ENCODE measurements around the gene FSTL4. TPM values are rescaled to one million over a fixed set of nuclear protein-coding genes. Genes with fewer than 3 reads are reported as not detected.

The FSTL4 gene
- polyA plus RNA-seq, 4 donors: 0.25 to 1.5 TPM; not detected in 2

DNA sequence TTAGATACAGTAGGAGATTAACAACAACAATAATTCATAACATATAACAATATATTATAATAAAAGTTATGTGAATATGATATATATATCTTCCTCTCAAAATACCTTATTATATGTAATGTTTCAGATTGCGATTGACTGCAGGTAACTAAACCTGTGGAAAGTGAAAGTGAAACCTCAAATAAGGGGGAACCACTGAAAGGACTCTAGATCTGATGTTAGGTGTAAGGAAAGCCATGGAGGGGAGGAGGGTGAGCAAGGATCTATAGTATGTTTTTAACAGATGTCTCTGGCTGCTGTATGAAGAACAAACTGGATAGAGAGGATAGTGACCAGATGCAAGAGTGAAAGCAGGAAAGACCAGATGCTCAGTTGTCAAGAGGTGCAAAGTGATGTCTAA is 5.8 kb upstream of the FSTL4 start:
- Histone ChIP-seq H3K36me3 (ENCODE audit: control insufficient read depth in 3 of 3, insufficient read depth in 2 of 3, low read depth in 1 of 3, low read length in 3 of 3) (no peaks in the 10 kb centered on the region), H3K9me3 (ENCODE audit: control insufficient read depth in 2 of 2, insufficient read depth in 1 of 2, low read depth in 1 of 2, low read length in 1 of 2) (no peaks in the 10 kb centered on the region), H3K4me1 (ENCODE audit: control insufficient read depth in 3 of 3, insufficient read depth in 2 of 3, low read depth in 1 of 3, low read length in 2 of 3) (peaks cover 0 to 5% (median 0%) of the 10 kb centered on the region in 3 donors), H3K4me3 (ENCODE audit: low read depth in 1 of 3, low read length in 3 of 3) (no peak overlapping the region), H3K27ac (ENCODE audit: low read depth in 1 of 3, low read length in 2 of 3) (no peak overlapping the region), H3K27me3 (ENCODE audit: control insufficient read depth in 3 of 3, insufficient read depth in 3 of 3, low read length in 3 of 3) (peaks cover 0 to 12% (median 8%) of the 10 kb centered on the region in 3 donors)
- DNase-seq (peak in 1 of 2 donors; percentile 27), FAIRE-seq (no peak)
- WGBS, 3 donors: 24 to 59% (median 33%) methylated on average over 1 of the region's 1 CpG

DNA sequence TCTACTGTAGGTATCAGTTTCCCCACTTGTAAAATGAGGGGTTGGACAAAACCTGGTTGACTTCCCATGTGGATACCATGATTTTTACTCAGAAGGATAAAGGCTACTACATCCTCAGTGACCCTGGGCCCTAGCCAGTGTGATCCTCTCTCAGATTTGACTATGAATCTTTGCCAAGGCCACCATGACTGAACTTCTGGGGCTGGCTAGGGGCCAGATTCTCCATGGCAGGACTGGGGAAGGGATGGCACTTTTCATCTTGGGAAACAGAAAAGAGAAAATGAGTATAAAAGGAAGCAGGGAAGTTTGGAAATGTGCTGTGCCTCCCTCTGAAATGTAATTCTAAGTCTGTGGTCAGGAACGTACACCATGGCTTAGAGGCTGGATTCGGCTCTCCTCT is 1.4 kb upstream of the FSTL4 start:
- Histone ChIP-seq H3K4me3 (ENCODE audit: low read depth in 1 of 3, low read length in 3 of 3) (no peak overlapping the region), H3K27me3 (ENCODE audit: control insufficient read depth in 3 of 3, insufficient read depth in 3 of 3, low read length in 3 of 3) (peaks cover 7 to 42% (median 23%) of the 10 kb centered on the region in 3 donors), H3K36me3 (ENCODE audit: control insufficient read depth in 3 of 3, insufficient read depth in 2 of 3, low read depth in 1 of 3, low read length in 3 of 3) (no peaks in the 10 kb centered on the region), H3K4me1 (ENCODE audit: control insufficient read depth in 3 of 3, insufficient read depth in 2 of 3, low read depth in 1 of 3, low read length in 2 of 3) (peaks cover 4 to 7% (median 5%) of the 10 kb centered on the region in 3 donors), H3K27ac (ENCODE audit: low read depth in 1 of 3, low read length in 2 of 3) (no peak overlapping the region), H3K9me3 (ENCODE audit: control insufficient read depth in 2 of 2, insufficient read depth in 1 of 2, low read depth in 1 of 2, low read length in 1 of 2) (no peaks in the 10 kb centered on the region)
- 76 to 87% (median 78%) methylated on average over 2 of the region's 2 CpGs for WGBS, 3 donors
- FAIRE-seq (no peak), DNase-seq (no peak)

DNA sequence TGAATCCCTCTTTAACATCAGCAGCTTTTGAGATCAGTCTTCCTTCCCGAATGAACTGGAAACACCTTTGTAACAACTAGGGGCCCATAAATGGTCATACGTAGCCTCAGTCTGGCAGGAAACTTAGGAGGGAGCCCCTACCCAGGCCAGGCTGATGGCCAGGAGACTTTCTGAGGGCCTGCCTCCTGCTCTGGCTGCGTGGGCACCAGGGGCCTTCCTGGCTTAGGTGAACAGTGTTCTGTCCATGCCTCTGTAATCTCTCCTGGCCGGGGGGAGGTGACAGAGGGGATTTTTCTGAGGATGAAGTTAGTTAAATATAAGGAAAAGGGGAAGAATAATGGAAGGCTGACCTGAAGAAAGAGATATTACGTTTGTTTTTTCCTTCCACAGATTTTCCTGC is 843 bp upstream of the FSTL4 start:
- FAIRE-seq (no peak), DNase-seq (no peak)
- Histone ChIP-seq H3K27me3 (ENCODE audit: control insufficient read depth in 3 of 3, insufficient read depth in 3 of 3, low read length in 3 of 3) (peaks cover 7 to 46% (median 23%) of the 10 kb centered on the region in 3 donors), H3K4me1 (ENCODE audit: control insufficient read depth in 3 of 3, insufficient read depth in 2 of 3, low read depth in 1 of 3, low read length in 2 of 3) (peaks cover 4 to 7% (median 5%) of the 10 kb centered on the region in 3 donors), H3K27ac (ENCODE audit: low read depth in 1 of 3, low read length in 2 of 3) (no peak overlapping the region), H3K9me3 (ENCODE audit: control insufficient read depth in 2 of 2, insufficient read depth in 1 of 2, low read depth in 1 of 2, low read length in 1 of 2) (no peaks in the 10 kb centered on the region), H3K4me3 (ENCODE audit: low read depth in 1 of 3, low read length in 3 of 3) (no peak overlapping the region), H3K36me3 (ENCODE audit: control insufficient read depth in 3 of 3, insufficient read depth in 2 of 3, low read depth in 1 of 3, low read length in 3 of 3) (no peaks in the 10 kb centered on the region)
- WGBS, 3 donors: 57 to 76% (median 62%) methylated on average over 5 of the region's 5 CpGs

DNA sequence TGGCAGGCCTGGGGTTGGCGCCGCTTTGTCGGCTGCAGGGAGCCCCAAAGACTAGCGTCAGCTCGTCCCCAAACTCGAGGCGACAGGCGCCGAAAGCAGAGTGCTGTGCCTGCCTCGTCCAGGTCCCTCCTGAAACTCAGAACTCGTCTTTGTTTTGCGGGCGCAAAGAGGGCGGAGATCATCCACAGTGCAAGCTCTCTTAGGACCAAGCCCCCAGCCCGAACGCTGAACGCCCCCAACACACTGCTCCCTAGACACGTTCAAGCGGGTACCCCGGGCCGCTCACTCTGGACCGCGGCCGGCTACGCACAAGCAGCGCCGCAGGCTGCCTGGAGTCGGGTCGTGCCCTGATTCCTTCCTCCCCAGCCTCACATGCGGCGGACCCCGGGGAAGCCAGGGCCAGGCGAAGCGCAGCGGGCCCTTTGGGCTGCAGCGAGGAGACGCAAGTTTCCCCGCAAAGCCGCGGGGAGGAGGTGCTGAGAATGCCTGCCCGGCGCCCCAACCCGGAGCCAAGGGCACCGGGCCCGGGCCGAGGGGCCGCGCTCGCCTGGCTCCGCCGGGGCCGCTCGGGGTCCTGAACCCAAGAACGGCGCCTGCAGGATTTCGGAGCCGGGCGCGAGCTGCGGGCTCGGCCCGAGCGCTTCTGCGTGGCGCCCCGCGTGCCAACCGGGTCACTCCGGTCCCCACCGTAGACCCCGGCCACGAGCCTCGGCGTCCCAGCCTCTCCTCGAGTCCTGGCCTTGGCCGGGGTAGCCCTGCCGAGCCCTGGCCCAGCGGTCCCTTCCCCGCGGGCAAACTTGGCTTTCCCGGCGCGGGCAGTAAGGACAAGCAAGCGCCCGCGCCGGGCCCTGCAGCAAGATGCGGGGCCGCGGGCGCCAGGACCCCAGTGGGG is 738 bp downstream of the FSTL4 start:
- H3K27ac ChIP-seq (ENCODE audit: low read depth in 1 of 3, low read length in 2 of 3): no peak overlapping the region
- H3K27me3 ChIP-seq (ENCODE audit: control insufficient read depth in 3 of 3, insufficient read depth in 3 of 3, low read length in 3 of 3): peaks cover 7 to 47% (median 23%) of the 10 kb centered on the region in 3 donors
- DNase-seq (peak in 1 of 2 donors; percentile 23), FAIRE-seq (no peak)
- H3K9me3 ChIP-seq (ENCODE audit: control insufficient read depth in 2 of 2, insufficient read depth in 1 of 2, low read depth in 1 of 2, low read length in 1 of 2): no peaks in the 10 kb centered on the region
- 2 to 3% (median 2%) methylated on average over 63 to 91 of the region's 91 CpGs for WGBS, 3 donors
- H3K4me3 ChIP-seq (ENCODE audit: low read depth in 1 of 3, low read length in 3 of 3): peak overlapping the region in 1 of 3 donors; percentile 50
- H3K36me3 ChIP-seq (ENCODE audit: control insufficient read depth in 3 of 3, insufficient read depth in 2 of 3, low read depth in 1 of 3, low read length in 3 of 3): no peaks in the 10 kb centered on the region
- peaks cover 2 to 5% (median 4%) of the 10 kb centered on the region in 3 donors for H3K4me1 ChIP-seq (ENCODE audit: control insufficient read depth in 3 of 3, insufficient read depth in 2 of 3, low read depth in 1 of 3, low read length in 2 of 3)

DNA sequence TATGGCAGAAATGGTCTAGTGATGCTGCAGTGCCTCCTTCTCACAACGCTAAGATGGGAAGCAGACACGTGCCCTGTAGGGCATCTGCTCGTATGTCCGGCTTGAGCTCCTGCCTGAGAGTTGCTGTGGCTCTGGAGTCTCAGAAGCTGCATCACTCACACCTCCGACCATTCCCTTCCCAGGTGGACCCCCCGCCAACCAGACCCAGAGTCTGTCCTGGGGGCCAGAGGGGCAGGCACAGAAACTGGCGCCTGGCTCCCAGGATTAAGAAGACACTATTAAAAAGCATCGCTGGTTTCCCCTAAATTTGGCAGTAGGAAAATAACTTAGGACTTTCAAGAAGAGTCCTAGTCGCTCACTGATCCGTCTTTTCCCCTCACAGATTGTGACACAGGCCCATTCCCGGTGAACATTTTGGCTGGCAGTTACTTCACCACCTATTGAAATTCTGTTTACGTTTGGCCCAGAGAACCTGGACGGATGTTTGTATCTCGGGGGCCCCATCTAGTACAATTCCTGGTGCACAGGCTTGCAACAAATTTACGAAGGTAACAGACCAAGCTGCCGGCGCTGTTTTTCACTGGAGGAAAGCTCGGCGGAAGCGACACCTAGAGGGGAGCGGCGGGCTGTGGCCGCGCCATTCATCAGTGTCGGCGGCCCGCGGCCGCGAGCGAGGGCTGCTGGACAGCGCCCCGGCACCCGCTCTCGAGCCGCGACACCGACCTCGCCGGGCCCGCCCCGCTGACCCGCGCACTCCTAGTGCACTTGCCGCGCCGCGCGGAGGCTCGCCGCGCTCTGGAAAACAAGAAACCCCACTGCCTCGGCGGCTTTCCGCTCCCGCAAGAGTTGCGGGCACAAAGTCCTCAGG is 1.6 kb downstream of the FSTL4 start:
- Histone ChIP-seq H3K4me1 (ENCODE audit: control insufficient read depth in 3 of 3, insufficient read depth in 2 of 3, low read depth in 1 of 3, low read length in 2 of 3) (peaks cover 2 to 5% (median 4%) of the 10 kb centered on the region in 3 donors), H3K36me3 (ENCODE audit: control insufficient read depth in 3 of 3, insufficient read depth in 2 of 3, low read depth in 1 of 3, low read length in 3 of 3) (no peaks in the 10 kb centered on the region), H3K4me3 (ENCODE audit: low read depth in 1 of 3, low read length in 3 of 3) (peak overlapping the region in 1 of 3 donors; percentile 50), H3K9me3 (ENCODE audit: control insufficient read depth in 2 of 2, insufficient read depth in 1 of 2, low read depth in 1 of 2, low read length in 1 of 2) (no peaks in the 10 kb centered on the region), H3K27me3 (ENCODE audit: control insufficient read depth in 3 of 3, insufficient read depth in 3 of 3, low read length in 3 of 3) (peaks cover 7 to 44% (median 23%) of the 10 kb centered on the region in 3 donors), H3K27ac (ENCODE audit: low read depth in 1 of 3, low read length in 2 of 3) (no peak overlapping the region)
- peak; percentile 49 to 67 for DNase-seq
- FAIRE-seq: no peak
- 7 to 10% (median 7%) methylated on average over 44 to 57 of the region's 57 CpGs for WGBS, 3 donors

DNA sequence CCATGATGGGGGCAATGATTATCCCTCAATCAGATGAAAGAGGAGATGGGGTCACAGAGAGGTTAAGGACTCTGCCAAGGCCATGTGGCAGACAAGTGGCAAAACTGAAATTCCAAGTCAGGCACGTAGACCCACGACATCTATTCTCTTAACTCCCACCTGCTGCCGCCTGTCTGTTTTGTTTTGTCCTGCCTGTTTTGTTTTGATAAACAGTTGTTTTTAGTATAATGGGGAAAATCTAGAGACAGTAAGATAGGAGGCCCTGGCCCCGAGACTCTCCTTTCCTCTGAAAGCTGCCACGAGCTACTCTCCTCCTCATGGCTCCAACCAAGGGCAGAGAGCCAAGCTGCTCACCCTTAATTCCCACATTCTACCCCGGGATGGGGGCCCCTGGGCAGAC is 4.9 kb downstream of the FSTL4 start:
- Histone ChIP-seq H3K4me1 (ENCODE audit: control insufficient read depth in 3 of 3, insufficient read depth in 2 of 3, low read depth in 1 of 3, low read length in 2 of 3) (peaks cover 2 to 5% (median 4%) of the 10 kb centered on the region in 3 donors), H3K27ac (ENCODE audit: low read depth in 1 of 3, low read length in 2 of 3) (no peak overlapping the region), H3K4me3 (ENCODE audit: low read depth in 1 of 3, low read length in 3 of 3) (no peak overlapping the region), H3K27me3 (ENCODE audit: control insufficient read depth in 3 of 3, insufficient read depth in 3 of 3, low read length in 3 of 3) (peaks cover 7 to 31% (median 14%) of the 10 kb centered on the region in 3 donors), H3K36me3 (ENCODE audit: control insufficient read depth in 3 of 3, insufficient read depth in 2 of 3, low read depth in 1 of 3, low read length in 3 of 3) (no peaks in the 10 kb centered on the region), H3K9me3 (ENCODE audit: control insufficient read depth in 2 of 2, insufficient read depth in 1 of 2, low read depth in 1 of 2, low read length in 1 of 2) (no peaks in the 10 kb centered on the region)
- DNase-seq (no peak), FAIRE-seq (no peak)
- 45 to 66% (median 61%) methylated on average over 6 of the region's 6 CpGs for WGBS, 3 donors

DNA sequence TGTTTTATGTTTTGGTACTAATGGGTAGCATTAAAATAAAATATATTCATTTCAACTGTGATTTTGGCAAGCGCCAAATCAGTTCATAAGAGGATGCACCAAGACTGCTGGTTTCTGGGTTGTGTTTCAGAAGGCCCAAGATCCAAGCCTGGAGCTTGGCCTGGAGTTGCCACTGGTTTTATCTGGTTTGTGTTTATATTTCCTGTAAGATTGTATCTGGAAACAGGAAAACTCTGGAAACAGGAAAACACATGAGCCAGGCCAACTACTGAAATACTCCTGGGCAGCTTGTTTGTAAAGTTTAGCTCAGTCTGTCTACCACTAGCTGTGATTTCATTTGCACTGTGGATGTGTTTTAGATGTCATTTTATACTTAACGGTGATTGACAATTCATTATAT is 5.5 kb downstream of the FSTL4 start:
- Histone ChIP-seq H3K36me3 (ENCODE audit: control insufficient read depth in 3 of 3, insufficient read depth in 2 of 3, low read depth in 1 of 3, low read length in 3 of 3) (no peaks in the 10 kb centered on the region), H3K4me1 (ENCODE audit: control insufficient read depth in 3 of 3, insufficient read depth in 2 of 3, low read depth in 1 of 3, low read length in 2 of 3) (peaks cover under 1 to 5% (median 2%) of the 10 kb centered on the region in 3 donors), H3K27ac (ENCODE audit: low read depth in 1 of 3, low read length in 2 of 3) (no peak overlapping the region), H3K9me3 (ENCODE audit: control insufficient read depth in 2 of 2, insufficient read depth in 1 of 2, low read depth in 1 of 2, low read length in 1 of 2) (no peaks in the 10 kb centered on the region), H3K27me3 (ENCODE audit: control insufficient read depth in 3 of 3, insufficient read depth in 3 of 3, low read length in 3 of 3) (peaks cover 7 to 29% (median 13%) of the 10 kb centered on the region in 3 donors), H3K4me3 (ENCODE audit: low read depth in 1 of 3, low read length in 3 of 3) (no peak overlapping the region)
- DNase-seq: no peak
- no peak for FAIRE-seq
- WGBS, 3 donors: 80 to 88% (median 86%) methylated on average over 2 of the region's 2 CpGs

DNA sequence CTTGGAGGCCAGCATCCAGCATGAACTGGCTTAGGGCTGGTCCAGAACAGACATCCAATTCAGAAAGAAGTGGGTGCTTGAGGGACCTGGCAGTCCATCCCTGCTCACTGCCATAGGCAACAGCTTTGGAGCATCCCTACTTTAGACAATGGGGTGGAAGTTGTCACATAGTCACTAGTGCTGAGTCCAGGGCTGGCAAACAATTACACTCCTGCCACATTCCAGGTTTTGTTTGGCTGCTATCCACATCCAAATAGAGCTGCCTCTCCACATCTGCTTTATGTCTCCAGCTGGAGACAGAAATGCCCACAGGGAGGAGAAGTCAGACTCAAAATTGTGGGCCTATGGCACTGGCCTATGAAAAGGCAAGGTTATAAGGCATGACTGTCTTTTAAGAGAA is 7.0 kb downstream of the FSTL4 start:
- Histone ChIP-seq H3K27ac (ENCODE audit: low read depth in 1 of 3, low read length in 2 of 3) (no peak overlapping the region), H3K36me3 (ENCODE audit: control insufficient read depth in 3 of 3, insufficient read depth in 2 of 3, low read depth in 1 of 3, low read length in 3 of 3) (no peaks in the 10 kb centered on the region), H3K27me3 (ENCODE audit: control insufficient read depth in 3 of 3, insufficient read depth in 3 of 3, low read length in 3 of 3) (peaks cover 0 to 17% (median 1%) of the 10 kb centered on the region in 3 donors), H3K4me3 (ENCODE audit: low read depth in 1 of 3, low read length in 3 of 3) (no peak overlapping the region), H3K4me1 (ENCODE audit: control insufficient read depth in 3 of 3, insufficient read depth in 2 of 3, low read depth in 1 of 3, low read length in 2 of 3) (no peaks in the 10 kb centered on the region), H3K9me3 (ENCODE audit: control insufficient read depth in 2 of 2, insufficient read depth in 1 of 2, low read depth in 1 of 2, low read length in 1 of 2) (no peaks in the 10 kb centered on the region)
- DNase-seq (no peak), FAIRE-seq (no peak)

All from small intestine (tissue), 7 donors.